Loucy (cell line): Measurements from ENCODE around the gene PITPNC1.

ENCODE experiments used
- EZH2phosphoT487 ChIP-seq: fragments of 200-600 bp; IDR thresholded peaks from 2 replicates; pipeline ENCODE4 v1.6.1; 2018; ENCODE audit warnings: antibody characterized with exemption, mild to moderate bottlenecking, moderate library complexity, borderline replicate concordance
- TF ChIP-seq, protein P1 (sequence below): fragments of 200-600 bp; sonication (generic); conservative IDR thresholded peaks from 2 replicates; pipeline ENCODE4 v1.5.1; 2014; ENCODE audit warnings: mild to moderate bottlenecking, antibody characterized with exemption, low read length

DNA sequence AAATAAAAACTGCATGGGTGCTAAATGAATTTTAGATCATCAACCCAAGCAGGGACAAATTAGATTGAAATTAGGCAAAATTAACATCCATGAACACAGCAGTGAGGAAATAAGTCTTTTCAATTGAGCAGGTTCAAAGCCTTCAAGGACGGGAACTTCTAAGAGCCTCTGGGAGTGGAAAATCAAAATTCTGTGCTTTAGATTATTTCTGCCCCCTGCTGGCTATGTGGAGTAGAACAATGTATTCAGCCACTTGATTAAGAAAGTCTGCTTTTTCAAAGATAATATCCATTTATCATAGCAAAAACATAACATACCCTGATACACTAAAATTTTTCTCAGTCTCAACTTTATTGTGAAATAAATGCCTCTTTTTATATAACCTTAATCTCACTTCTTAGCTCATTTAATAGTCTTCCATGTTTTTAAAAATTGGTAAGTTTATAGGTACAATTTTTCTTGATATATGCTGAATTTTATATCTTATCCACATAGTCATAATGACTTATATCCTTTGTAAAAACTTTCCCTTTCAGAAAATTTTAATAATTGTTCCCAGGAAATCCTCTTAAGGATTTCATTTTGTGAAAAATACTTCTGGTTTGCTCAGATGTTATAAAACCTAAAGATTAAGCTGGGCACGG is 312.6 kb downstream of the PITPNC1 start:
- TF ChIP-seq, protein P1, sequence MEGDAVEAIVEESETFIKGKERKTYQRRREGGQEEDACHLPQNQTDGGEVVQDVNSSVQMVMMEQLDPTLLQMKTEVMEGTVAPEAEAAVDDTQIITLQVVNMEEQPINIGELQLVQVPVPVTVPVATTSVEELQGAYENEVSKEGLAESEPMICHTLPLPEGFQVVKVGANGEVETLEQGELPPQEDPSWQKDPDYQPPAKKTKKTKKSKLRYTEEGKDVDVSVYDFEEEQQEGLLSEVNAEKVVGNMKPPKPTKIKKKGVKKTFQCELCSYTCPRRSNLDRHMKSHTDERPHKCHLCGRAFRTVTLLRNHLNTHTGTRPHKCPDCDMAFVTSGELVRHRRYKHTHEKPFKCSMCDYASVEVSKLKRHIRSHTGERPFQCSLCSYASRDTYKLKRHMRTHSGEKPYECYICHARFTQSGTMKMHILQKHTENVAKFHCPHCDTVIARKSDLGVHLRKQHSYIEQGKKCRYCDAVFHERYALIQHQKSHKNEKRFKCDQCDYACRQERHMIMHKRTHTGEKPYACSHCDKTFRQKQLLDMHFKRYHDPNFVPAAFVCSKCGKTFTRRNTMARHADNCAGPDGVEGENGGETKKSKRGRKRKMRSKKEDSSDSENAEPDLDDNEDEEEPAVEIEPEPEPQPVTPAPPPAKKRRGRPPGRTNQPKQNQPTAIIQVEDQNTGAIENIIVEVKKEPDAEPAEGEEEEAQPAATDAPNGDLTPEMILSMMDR: peak; percentile 90
- no peak for TF ChIP-seq EZH2phosphoT487
